Motor neuron (in vitro differentiated cells): ENCODE results near the gene CDK5RAP3. TPM values are rescaled to one million over a fixed set of nuclear protein-coding genes. Genes with fewer than 3 reads are reported as not detected.
"Not testable (repeated sequence)": the region's sequence is repeated elsewhere in the genome, so short reads cannot be mapped to it uniquely, and the experiment has no call there.

Source experiments
- ATAC-seq, 8 experiments: fragments of 200-7000 bp; cut with Tn5 transposase; replicated peaks in 6 of 8; 2 replicates each; pipeline ENCODE4 v1.8.0; 2021; ENCODE audit warnings: mild to moderate bottlenecking in 8 of 8, moderate library complexity in 8 of 8
- H3K27ac ChIP-seq, 2 donors: fragments of 250-450 bp; sonication (Bioruptor Pico); 2 replicates each; pipeline ENCODE4 v1.9.0; 2021; ENCODE audit warnings: antibody characterized with exemption in 2 of 2, mild to moderate bottlenecking in 2 of 2, moderate library complexity in 1 of 2
- H3K4me1 ChIP-seq, 2 donors: fragments of 250-450 bp; sonication (Bioruptor Pico); replicated peaks in 1 of 2; 2 replicates each; pipeline ENCODE4 v1.6.1; 2021; ENCODE audit warnings: antibody characterized with exemption in 2 of 2, mild to moderate bottlenecking in 2 of 2, moderate library complexity in 1 of 2
- H3K4me3 ChIP-seq, 5 donors: fragments of 250-450 bp; sonication (Bioruptor Pico); 2 replicates each; pipeline ENCODE4 v1.9.0; 2021; ENCODE audit warnings: antibody characterized with exemption in 5 of 5, mild to moderate bottlenecking in 5 of 5, moderate library complexity in 4 of 5
- WGBS, 10 experiments: fragments of 450-650 bp; shearing (Covaris generic); methylation state at CpG; one replicate each; pipeline ENCODE4 v1.0.0; 2022; 5-methylcytosine and 5-hydroxymethylcytosine counted together
- in situ Hi-C, 9 experiments: fragments of 400-800 bp; cut with MboI; loops; one replicate each; pipeline ENCODE4 v1.15.0; 2021; ENCODE audit warnings: low sequenced_read_pairs in 9 of 9, low pct_unique_long_range_greater_than_20kb in 2 of 9; ENCODE audit not compliant: unreplicated experiment in 9 of 9
- total RNA-seq, 8 experiments: library from RNA; unstranded; fragments of 300-600 nt; gene quantifications; 2 replicates each; pipeline versions ENCODE4 v1.2.3 to v1.2.4, GENCODE V29; 2022

Gene CDK5RAP3
- total RNA-seq, 8 experiments from 2014 or later = 86.4 to 209 (median 118) TPM

GRCh38 chr17:48010193-48010592 lies 39.3 kb downstream of the CDK5RAP3 start:
- H3K4me1 ChIP-seq = peaks cover 40 to 46% of the 10 kb centered on the region in 2 donors
- in situ Hi-C loops = loop anchor here in 2 of 9 experiments (10.0 to 25.0 kb wide), 2 partner anchors 65 to 173 kb away; partner anchors contain the start of genes LRRC46 (in 1 of the 2), MRPL10 (in 1 of the 2), PNPO (in 1 of the 2) and SCRN2 (in 1 of the 2)
- ATAC-seq = no peak
- no peak overlapping the region for H3K4me3 ChIP-seq
- WGBS, 10 experiments = 40 to 100% (median 92%) methylated on average over 1 to 3 of the region's 3 CpGs; no CpG with 5 or more reads in 4 of the 10 experiments
- no peak overlapping the region for H3K27ac ChIP-seq

- peak overlapping the region; percentile 78 to 87 for H3K27ac ChIP-seq
- ATAC-seq = peak in 7 of 8 experiments; percentile 18 to 76 (median 42)
- WGBS, 10 experiments = 0 to 50% (median 6%) methylated on average over 1 to 14 of the region's 23 CpGs
- in situ Hi-C loops = loop anchor here in 2 of 9 experiments (10.0 to 25.0 kb wide), 2 partner anchors 67 to 174 kb away; partner anchors contain the start of genes LRRC46 (in 1 of the 2), MRPL10 (in 1 of the 2), PNPO (in 1 of the 2) and SCRN2 (in 1 of the 2)
- peak overlapping the region; percentile 14 to 32 (median 23) for H3K4me3 ChIP-seq
- peaks cover 45 to 47% of the 10 kb centered on the region in 2 donors for H3K4me1 ChIP-seq
Measured at GRCh38 chr17:48011405-48012150, 40.7 kb downstream of the CDK5RAP3 start.

GRCh38 chr17:48012151-48012520 lies 41.2 kb downstream of the CDK5RAP3 start:
- Histone ChIP-seq H3K4me3 (peak overlapping the region; percentile 14 to 32 (median 23)), H3K4me1 (peaks cover 47 to 48% of the 10 kb centered on the region in 2 donors), H3K27ac (peak overlapping the region; percentile 78 to 87)
- in situ Hi-C loops = loop anchor here in 2 of 9 experiments (10.0 to 25.0 kb wide), 2 partner anchors 67 to 175 kb away; partner anchors contain the start of genes LRRC46 (in 1 of the 2), MRPL10 (in 1 of the 2), PNPO (in 1 of the 2) and SCRN2 (in 1 of the 2)
- ATAC-seq = peak; percentile 65 to 83 (median 74)
- WGBS, 10 experiments = 0% methylated on average over 1 to 9 of the region's 34 CpGs; no CpG with 5 or more reads in 8 of the 10 experiments

GRCh38 chr17:48012654-48013053 lies 41.7 kb downstream of the CDK5RAP3 start:
- in situ Hi-C loops = loop anchor here in 2 of 9 experiments (10.0 to 25.0 kb wide), 2 partner anchors 68 to 175 kb away; partner anchors contain the start of genes LRRC46 (in 1 of the 2), MRPL10 (in 1 of the 2), PNPO (in 1 of the 2) and SCRN2 (in 1 of the 2)
- H3K4me3 ChIP-seq = peak overlapping the region in 3 of 5 donors; percentile 3 to 32 (median 15)
- peaks cover 48 to 53% of the 10 kb centered on the region in 2 donors for H3K4me1 ChIP-seq
- peak overlapping the region; percentile 86 to 93 for H3K27ac ChIP-seq
- no peak for ATAC-seq
- 0 to 80% (median 43%) methylated on average over 1 of the region's 5 CpGs; no CpG with 5 or more reads in 7 of the 10 experiments for WGBS, 10 experiments

GRCh38 chr17:48013876-48014594 lies 43.1 kb downstream of the CDK5RAP3 start:
- peaks cover 53 to 57% of the 10 kb centered on the region in 2 donors for H3K4me1 ChIP-seq
- in situ Hi-C loops = loop anchor here in 2 of 9 experiments (10.0 to 25.0 kb wide), 2 partner anchors 69 to 177 kb away; partner anchors contain the start of genes LRRC46 (in 1 of the 2), MRPL10 (in 1 of the 2), PNPO (in 1 of the 2) and SCRN2 (in 1 of the 2)
- WGBS, 10 experiments = 0 to 100% (median 0%) methylated on average over 1 to 2 of the region's 6 CpGs; no CpG with 5 or more reads in 5 of the 10 experiments
- no peak for ATAC-seq
- H3K4me3 ChIP-seq = no peak overlapping the region
- peak overlapping the region; percentile 86 to 93 for H3K27ac ChIP-seq

- WGBS, 10 experiments = 0 to 85% (median 1%) methylated on average over 1 to 6 of the region's 8 CpGs
- Histone ChIP-seq H3K27ac (peak overlapping the region; percentile 86 to 93), H3K4me1 (peaks cover 53 to 57% of the 10 kb centered on the region in 2 donors), H3K4me3 (no peak overlapping the region)
- in situ Hi-C loops = loop anchor here in 6 of 9 experiments (5.0 to 25.0 kb wide), 4 partner anchors 32 to 177 kb away; partner anchors contain the start of genes LRRC46 (in 1 of the 6), MRPL10 (in 1 of the 6), PNPO (in 1 of the 6) and SCRN2 (in 1 of the 6)
- ATAC-seq = peak in 6 of 8 experiments; percentile 17 to 78 (median 72)
Measured at GRCh38 chr17:48014595-48015111, 43.7 kb downstream of the CDK5RAP3 start.

GRCh38 chr17:48016112-48016511 lies 45.2 kb downstream of the CDK5RAP3 start:
- no peak for ATAC-seq
- Histone ChIP-seq H3K27ac (no peak overlapping the region), H3K4me1 (peaks cover 52 to 56% of the 10 kb centered on the region in 2 donors), H3K4me3 (no peak overlapping the region)
- WGBS, 10 experiments = 37 to 93% (median 88%) methylated on average over 2 of the region's 2 CpGs; no CpG with 5 or more reads in 6 of the 10 experiments
- in situ Hi-C loops = loop anchor here in 6 of 9 experiments (5.0 to 25.0 kb wide), 4 partner anchors 34 to 179 kb away; partner anchors contain the start of genes LRRC46 (in 1 of the 6), MRPL10 (in 1 of the 6), PNPO (in 1 of the 6) and SCRN2 (in 1 of the 6)

- peaks cover 40 to 47% of the 10 kb centered on the region in 2 donors for H3K4me1 ChIP-seq
- ATAC-seq, H3K27ac ChIP-seq, H3K4me3 ChIP-seq: not testable (repeated sequence)
- in situ Hi-C loops = loop anchor here in 6 of 9 experiments (5.0 to 25.0 kb wide), 4 partner anchors 35 to 180 kb away; partner anchors contain the start of genes LRRC46 (in 1 of the 6), MRPL10 (in 1 of the 6), PNPO (in 1 of the 6) and SCRN2 (in 1 of the 6)
- WGBS, 10 experiments = 78 to 100% (median 88%) methylated on average over 1 to 4 of the region's 4 CpGs; no CpG with 5 or more reads in 4 of the 10 experiments
Measured at GRCh38 chr17:48017817-48018158, 46.9 kb downstream of the CDK5RAP3 start.

GRCh38 chr17:48021934-48022333 lies 51.0 kb downstream of the CDK5RAP3 start:
- 20 to 100% (median 88%) methylated on average over 1 to 5 of the region's 5 CpGs; no CpG with 5 or more reads in 1 of the 10 experiments for WGBS, 10 experiments
- in situ Hi-C loops = loop anchor here in 1 of 9 experiments (25.0 kb wide), 1 partner anchor 185 kb away; the partner anchor contains the start of genes LRRC46, MRPL10 and SCRN2
- Histone ChIP-seq H3K27ac (no peak overlapping the region), H3K4me1 (peaks cover 29 to 30% of the 10 kb centered on the region in 2 donors), H3K4me3 (no peak overlapping the region)
- ATAC-seq = no peak

- no peak overlapping the region for H3K4me3 ChIP-seq
- WGBS, 10 experiments = 20 to 100% (median 66%) methylated on average over 2 to 5 of the region's 6 CpGs; no CpG with 5 or more reads in 2 of the 10 experiments
- ATAC-seq = no peak
- H3K27ac ChIP-seq = no peak overlapping the region
- peaks cover 27 to 29% of the 10 kb centered on the region in 2 donors for H3K4me1 ChIP-seq
- in situ Hi-C loops = loop anchor here in 1 of 9 experiments (25.0 kb wide), 1 partner anchor 186 kb away; the partner anchor contains the start of genes LRRC46, MRPL10 and SCRN2
Measured at GRCh38 chr17:48022901-48023300, 52.0 kb downstream of the CDK5RAP3 start.

GRCh38 chr17:48023400-48024148 lies 52.7 kb downstream of the CDK5RAP3 start:
- in situ Hi-C loops = loop anchor here in 1 of 9 experiments (25.0 kb wide), 1 partner anchor 186 kb away; the partner anchor contains the start of genes LRRC46, MRPL10 and SCRN2
- Histone ChIP-seq H3K4me1 (peaks cover 24 to 26% of the 10 kb centered on the region in 2 donors), H3K27ac (peak overlapping the region in 1 of 2 donors; percentile 16), H3K4me3 (peak overlapping the region; percentile 4 to 40 (median 30))
- ATAC-seq = peak; percentile 1 to 51 (median 40)
- 0% methylated on average over 2 of the region's 54 CpGs; no CpG with 5 or more reads in 9 of the 10 experiments for WGBS, 10 experiments
